OCI-LY7 (cell line): ENCODE data around the gene SLC9A3. TPM values are rescaled to one million over a fixed set of nuclear protein-coding genes. Genes with fewer than 3 reads are reported as not detected.

Experiments used
- BruUV-seq: library from RNA; stranded (reverse); fragments of 400-500 nt; replicated peaks from 2 replicates; lab custom pipeline; 2021; lab: Mats Ljungman, UMichigan
- CTCF ChIA-PET: fragments of 300-600 bp; sonication (Branson Sonifier 250); formaldehyde crosslinking; loops from one replicate; lab custom pipeline; 2022; ENCODE audit warnings: antibody characterized with exemption; ENCODE audit not compliant: unreplicated experiment; lab: Charles Lee
- POLR2A ChIA-PET: fragments of 300-600 bp; sonication (Branson Sonifier 250); formaldehyde crosslinking; loops from one replicate; lab custom pipeline; 2022; ENCODE audit warnings: antibody characterized with exemption; lab: Charles Lee
- DNase-seq: peaks from one replicate; pipeline ENCODE4 v3.0.0-alpha.2; 2015; ENCODE audit warnings: low spot score
- H2AFZ ChIP-seq: fragments of 200-600 bp; sonication (generic), shearing (Covaris generic); 2 replicates; pipeline ENCODE4 v1.6.1; 2014; ENCODE audit warnings: mild to moderate bottlenecking, antibody characterized with exemption, low read length, moderate library complexity
- H3K27ac ChIP-seq: fragments of 200-600 bp; sonication (generic); 2 replicates; pipeline ENCODE4 v1.5.1; 2014; ENCODE audit warnings: mixed run types, low read depth, mild to moderate bottlenecking, moderate library complexity, low read length, inconsistent platforms; ENCODE audit not compliant: poor library complexity, severe bottlenecking
- H3K36me3 ChIP-seq: fragments of 200-600 bp; sonication (generic); 2 replicates; pipeline ENCODE4 v1.6.1; 2014; ENCODE audit warnings: mild to moderate bottlenecking, antibody characterized with exemption, low read length, moderate library complexity, mixed read lengths; ENCODE audit not compliant: insufficient read depth
- H3K4me1 ChIP-seq: fragments of 200-600 bp; sonication (generic); 2 replicates; pipeline ENCODE4 v1.5.1; 2014; ENCODE audit warnings: mild to moderate bottlenecking, low read length; ENCODE audit not compliant: insufficient read depth, poor library complexity, severe bottlenecking
- H3K4me2 ChIP-seq: fragments of 200-600 bp; sonication (generic); 2 replicates; pipeline ENCODE4 v1.6.1; 2014; ENCODE audit warnings: mild to moderate bottlenecking, low read length
- H3K4me3 ChIP-seq: fragments of 200-600 bp; sonication (generic); 2 replicates; pipeline ENCODE4 v1.5.1; 2014; ENCODE audit warnings: mild to moderate bottlenecking, low read depth, low read length; ENCODE audit not compliant: poor library complexity, severe bottlenecking
- H3K79me2 ChIP-seq: fragments of 200-600 bp; sonication (generic); 2 replicates; pipeline ENCODE4 v1.6.1; 2016; ENCODE audit warnings: low read depth, mild to moderate bottlenecking, low read length, moderate library complexity, mixed read lengths; ENCODE audit not compliant: insufficient read depth
- H3K9me2 ChIP-seq: fragments of 200-600 bp; sonication (generic); 2 replicates; pipeline ENCODE4 v1.6.1; 2016; ENCODE audit warnings: mild to moderate bottlenecking, low read length, mixed read lengths; ENCODE audit not compliant: insufficient read depth
- H3K9me3 ChIP-seq: fragments of 200-600 bp; sonication (generic); 2 replicates; pipeline ENCODE4 v1.6.1; 2014; ENCODE audit warnings: mild to moderate bottlenecking, mixed run types, low read length, mixed read lengths
- H4K20me1 ChIP-seq: fragments of 200-600 bp; sonication (generic); 2 replicates; pipeline ENCODE4 v1.6.1; 2014; ENCODE audit warnings: mild to moderate bottlenecking, antibody characterized with exemption, low read length, moderate library complexity, mixed read lengths; ENCODE audit not compliant: insufficient read depth
- EZH2phosphoT487 ChIP-seq: fragments of 200-600 bp; sonication (generic); IDR thresholded peaks from 2 replicates; pipeline ENCODE4 v1.6.1; 2018; ENCODE audit warnings: low read depth, borderline replicate concordance, mild to moderate bottlenecking, mixed run types, antibody characterized with exemption, low read length, moderate library complexity, mixed read lengths
- intact Hi-C: fragments of 100-400 bp; cut with micrococcal nuclease; formaldehyde crosslinking; loops from one replicate; pipeline ENCODE4 v1.10.0; 2022; ENCODE audit not compliant: unreplicated experiment
- total RNA-seq, 2 experiments: library from RNA; depleted of rRNA in 1 of 2; stranded (reverse); fragments of >200 nt in 1 of 2; shearing (Covaris generic) in 1 of 2; gene quantifications; 2 replicates each; pipeline ENCODE4 v1.2.3, GENCODE V29; 2014 to 2022
- TF ChIP-seq, protein P1 (sequence below): fragments of 200-600 bp; sonication (generic); conservative IDR thresholded peaks from 2 replicates; pipeline ENCODE4 v1.5.1; 2014; ENCODE audit warnings: mild to moderate bottlenecking, antibody characterized with exemption, low read length, moderate library complexity, mixed read lengths

Gene SLC9A3
- total RNA-seq, 2 experiments from 2014 or later: 2.0 to 4.3 TPM

GRCh38 chr5:570446-570845 lies 46.2 kb upstream of the SLC9A3 start:
- H3K9me3 ChIP-seq: no peaks in the 10 kb centered on the region
- H3K4me2 ChIP-seq: no peak overlapping the region
- H3K4me1 ChIP-seq: no peaks in the 10 kb centered on the region
- no TSS peak for BruUV-seq
- no peak for DNase-seq
- TF ChIP-seq, protein P1, sequence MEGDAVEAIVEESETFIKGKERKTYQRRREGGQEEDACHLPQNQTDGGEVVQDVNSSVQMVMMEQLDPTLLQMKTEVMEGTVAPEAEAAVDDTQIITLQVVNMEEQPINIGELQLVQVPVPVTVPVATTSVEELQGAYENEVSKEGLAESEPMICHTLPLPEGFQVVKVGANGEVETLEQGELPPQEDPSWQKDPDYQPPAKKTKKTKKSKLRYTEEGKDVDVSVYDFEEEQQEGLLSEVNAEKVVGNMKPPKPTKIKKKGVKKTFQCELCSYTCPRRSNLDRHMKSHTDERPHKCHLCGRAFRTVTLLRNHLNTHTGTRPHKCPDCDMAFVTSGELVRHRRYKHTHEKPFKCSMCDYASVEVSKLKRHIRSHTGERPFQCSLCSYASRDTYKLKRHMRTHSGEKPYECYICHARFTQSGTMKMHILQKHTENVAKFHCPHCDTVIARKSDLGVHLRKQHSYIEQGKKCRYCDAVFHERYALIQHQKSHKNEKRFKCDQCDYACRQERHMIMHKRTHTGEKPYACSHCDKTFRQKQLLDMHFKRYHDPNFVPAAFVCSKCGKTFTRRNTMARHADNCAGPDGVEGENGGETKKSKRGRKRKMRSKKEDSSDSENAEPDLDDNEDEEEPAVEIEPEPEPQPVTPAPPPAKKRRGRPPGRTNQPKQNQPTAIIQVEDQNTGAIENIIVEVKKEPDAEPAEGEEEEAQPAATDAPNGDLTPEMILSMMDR: no peak
- no peak for TF ChIP-seq EZH2phosphoT487
- no peak overlapping the region for H2AFZ ChIP-seq
- no peaks in the 10 kb centered on the region for H3K9me2 ChIP-seq
- intact Hi-C loops: no loop called here
- H3K4me3 ChIP-seq: no peak overlapping the region
- ChIA-PET CTCF (no interaction called here), POLR2A (no interaction called here)
- H4K20me1 ChIP-seq: no peaks in the 10 kb centered on the region
- no peak overlapping the region for H3K27ac ChIP-seq
- no peaks in the 10 kb centered on the region for H3K79me2 ChIP-seq
- H3K36me3 ChIP-seq: no peaks in the 10 kb centered on the region

DNA sequence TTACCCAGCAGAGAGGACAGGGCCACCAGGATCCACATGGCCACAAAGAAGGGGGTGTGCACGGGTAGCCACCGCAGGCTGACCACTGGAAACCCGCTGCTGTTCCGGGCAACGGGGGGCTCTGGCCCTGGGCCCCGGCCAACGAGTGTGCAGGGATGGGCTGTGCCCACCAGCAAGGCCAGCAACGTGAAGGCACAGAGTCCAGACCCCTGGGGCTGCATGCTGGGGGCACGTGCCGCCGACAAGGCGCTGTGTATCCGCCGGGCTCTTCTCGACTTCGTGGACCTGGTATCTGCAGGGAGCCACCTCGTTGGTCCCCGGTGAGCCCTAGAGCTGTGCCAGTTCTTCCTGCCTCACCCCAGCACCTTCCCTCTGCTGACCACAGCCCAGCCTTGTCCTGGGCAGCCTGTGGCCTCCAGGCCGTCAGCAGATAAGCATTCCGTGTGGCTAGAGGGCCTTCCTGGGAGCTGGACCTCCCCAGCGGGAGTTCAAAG lies 45.7 kb upstream of the SLC9A3 start:
- POLR2A ChIA-PET: no interaction called here
- Histone ChIP-seq H3K9me2 (no peaks in the 10 kb centered on the region), H3K9me3 (no peaks in the 10 kb centered on the region), H3K27ac (no peak overlapping the region), H3K79me2 (no peaks in the 10 kb centered on the region), H2AFZ (no peak overlapping the region), H3K36me3 (no peaks in the 10 kb centered on the region), H3K4me2 (no peak overlapping the region), H4K20me1 (no peaks in the 10 kb centered on the region), H3K4me3 (no peak overlapping the region), H3K4me1 (no peaks in the 10 kb centered on the region)
- CTCF ChIA-PET: no interaction called here
- intact Hi-C loops: no loop called here
- no TSS peak for BruUV-seq
- no peak for DNase-seq
- TF ChIP-seq, protein P1: no peak
- TF ChIP-seq EZH2phosphoT487: no peak

DNA sequence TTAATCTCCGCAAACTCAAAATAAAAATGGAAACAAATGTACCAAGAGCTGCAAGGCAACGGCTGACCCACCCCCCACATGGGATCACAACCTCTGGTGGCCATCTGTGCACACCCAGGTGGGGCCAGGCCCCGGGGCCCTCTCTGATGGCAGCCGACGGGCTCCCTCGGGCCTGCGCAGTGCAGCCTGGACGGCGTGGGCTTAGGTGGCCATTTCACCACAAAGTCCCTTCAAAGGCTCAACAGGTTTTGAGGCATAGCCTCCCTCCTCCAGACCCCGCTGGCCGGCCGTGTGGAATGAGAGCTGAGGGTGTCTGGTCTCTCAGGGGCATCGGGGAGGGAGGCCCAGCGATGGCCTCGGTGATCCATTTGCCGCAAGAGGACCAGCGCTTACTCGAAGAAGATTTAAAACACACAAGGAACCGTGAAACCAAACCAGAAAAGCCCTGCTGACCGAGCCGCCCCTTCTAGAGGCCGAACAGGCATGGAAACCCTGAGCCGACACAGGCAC lies 45.2 kb upstream of the SLC9A3 start:
- BruUV-seq: no TSS peak
- POLR2A ChIA-PET: no interaction called here
- Histone ChIP-seq H3K36me3 (no peaks in the 10 kb centered on the region), H2AFZ (no peak overlapping the region), H4K20me1 (no peaks in the 10 kb centered on the region), H3K9me3 (no peaks in the 10 kb centered on the region), H3K4me2 (no peak overlapping the region), H3K4me1 (no peaks in the 10 kb centered on the region), H3K4me3 (no peak overlapping the region), H3K79me2 (no peaks in the 10 kb centered on the region), H3K27ac (no peak overlapping the region), H3K9me2 (no peaks in the 10 kb centered on the region)
- intact Hi-C loops: no loop called here
- no peak for TF ChIP-seq EZH2phosphoT487
- TF ChIP-seq, protein P1: no peak
- CTCF ChIA-PET: no interaction called here
- no peak for DNase-seq
